RWPE2 (cell line): ENCODE data around the gene SEMA3E.
A peak's percentile ranks its signal among the peaks of the same experiment; 100 is the strongest.

ENCODE experiments used
- ATAC-seq: fragments of 200-7000 bp; cut with Tn5 transposase; 3 replicates; pipeline ENCODE4 v1.9.1; 2021; ENCODE audit warnings: low read depth
- DNase-seq: peaks from one replicate; pipeline ENCODE4 v3.0.0-alpha.2; 2020; ENCODE audit warnings: low spot score
- H3K27ac ChIP-seq: fragments of 450-650 bp; 2 replicates; pipeline ENCODE4 v1.5.1; 2017; ENCODE audit warnings: mild to moderate bottlenecking; ENCODE audit not compliant: poor library complexity, severe bottlenecking
- H3K27me3 ChIP-seq: fragments of 250-450 bp; sonication (Bioruptor Pico); 2 replicates; pipeline ENCODE4 v1.5.1; 2021; ENCODE audit warnings: mild to moderate bottlenecking, moderate library complexity; ENCODE audit not compliant: insufficient read depth, poor library complexity, severe bottlenecking
- H3K36me3 ChIP-seq: fragments of 250-450 bp; sonication (Bioruptor Pico); 2 replicates; pipeline ENCODE4 v1.5.1; 2020; ENCODE audit warnings: low read depth, mild to moderate bottlenecking, moderate library complexity
- H3K4me1 ChIP-seq: fragments of 250-450 bp; sonication (Bioruptor Pico); 2 replicates; pipeline ENCODE4 v1.5.1; 2021; ENCODE audit warnings: mild to moderate bottlenecking, moderate library complexity; ENCODE audit not compliant: insufficient read depth, poor library complexity, severe bottlenecking
- H3K4me3 ChIP-seq: fragments of 250-450 bp; sonication (Bioruptor Pico); 2 replicates; pipeline ENCODE4 v1.5.1; 2021; ENCODE audit warnings: mild to moderate bottlenecking, moderate library complexity; ENCODE audit not compliant: severe bottlenecking
- H3K9me3 ChIP-seq: fragments of 250-450 bp; sonication (Bioruptor Pico); 2 replicates; pipeline ENCODE4 v1.5.1; 2021; ENCODE audit warnings: mild to moderate bottlenecking, moderate library complexity; ENCODE audit not compliant: severe bottlenecking
- TF ChIP-seq, protein P1 (sequence below): fragments of 450-650 bp; IDR thresholded peaks from one replicate; pipeline ENCODE4 v1.5.1; 2017; ENCODE audit warnings: mild to moderate bottlenecking, moderate library complexity; ENCODE audit not compliant: poor library complexity, severe bottlenecking

Gene SEMA3E

DNA sequence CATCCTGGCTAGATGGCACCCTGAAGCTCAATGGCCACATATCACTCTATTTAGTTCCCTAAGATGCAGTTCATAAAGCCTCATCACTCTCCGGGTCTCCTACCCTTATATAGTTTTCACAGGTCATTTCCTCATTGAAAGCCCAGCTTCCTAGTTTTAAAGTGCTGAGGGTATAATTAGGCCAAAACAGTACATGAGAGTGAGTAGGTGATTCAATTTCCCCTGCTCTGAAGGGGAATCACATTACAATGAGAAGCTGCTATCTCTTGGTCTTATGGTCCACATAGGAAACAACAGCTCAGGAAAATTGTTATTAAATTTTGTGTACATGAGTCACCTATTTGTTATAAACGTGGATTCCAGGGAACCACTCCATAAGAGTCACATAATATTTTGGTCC, 162.0 kb downstream of the SEMA3E start:
- DNase-seq (no peak), ATAC-seq (peak; percentile 81)
- Histone ChIP-seq H3K27me3 (no peaks in the 10 kb centered on the region), H3K9me3 (no peaks in the 10 kb centered on the region), H3K36me3 (no peaks in the 10 kb centered on the region), H3K4me1 (peaks cover 32% of the 10 kb centered on the region), H3K27ac (peak overlapping the region; percentile 77), H3K4me3 (no peak overlapping the region)
- TF ChIP-seq, protein P1, sequence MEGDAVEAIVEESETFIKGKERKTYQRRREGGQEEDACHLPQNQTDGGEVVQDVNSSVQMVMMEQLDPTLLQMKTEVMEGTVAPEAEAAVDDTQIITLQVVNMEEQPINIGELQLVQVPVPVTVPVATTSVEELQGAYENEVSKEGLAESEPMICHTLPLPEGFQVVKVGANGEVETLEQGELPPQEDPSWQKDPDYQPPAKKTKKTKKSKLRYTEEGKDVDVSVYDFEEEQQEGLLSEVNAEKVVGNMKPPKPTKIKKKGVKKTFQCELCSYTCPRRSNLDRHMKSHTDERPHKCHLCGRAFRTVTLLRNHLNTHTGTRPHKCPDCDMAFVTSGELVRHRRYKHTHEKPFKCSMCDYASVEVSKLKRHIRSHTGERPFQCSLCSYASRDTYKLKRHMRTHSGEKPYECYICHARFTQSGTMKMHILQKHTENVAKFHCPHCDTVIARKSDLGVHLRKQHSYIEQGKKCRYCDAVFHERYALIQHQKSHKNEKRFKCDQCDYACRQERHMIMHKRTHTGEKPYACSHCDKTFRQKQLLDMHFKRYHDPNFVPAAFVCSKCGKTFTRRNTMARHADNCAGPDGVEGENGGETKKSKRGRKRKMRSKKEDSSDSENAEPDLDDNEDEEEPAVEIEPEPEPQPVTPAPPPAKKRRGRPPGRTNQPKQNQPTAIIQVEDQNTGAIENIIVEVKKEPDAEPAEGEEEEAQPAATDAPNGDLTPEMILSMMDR = no peak

DNA sequence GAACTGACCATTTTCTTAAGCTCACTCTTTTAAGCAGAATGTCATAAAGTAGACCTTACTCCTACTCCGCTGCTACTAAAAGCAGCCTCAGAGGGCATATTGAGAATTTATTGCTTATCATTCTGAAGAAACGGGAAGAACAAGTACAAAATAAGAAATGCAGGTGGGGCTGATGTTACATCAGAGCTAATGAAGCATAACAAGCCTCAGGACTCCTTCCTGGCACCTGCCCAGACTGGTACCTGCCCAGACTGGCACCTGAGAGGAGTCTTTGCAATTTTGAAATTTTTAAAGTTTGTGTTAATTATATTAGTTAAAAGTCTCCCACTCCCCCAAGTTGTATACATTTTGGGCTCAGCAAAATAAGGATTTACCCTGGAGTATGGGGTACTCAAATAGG, 162.4 kb downstream of the SEMA3E start:
- no peaks in the 10 kb centered on the region for H3K27me3 ChIP-seq
- no peaks in the 10 kb centered on the region for H3K9me3 ChIP-seq
- peak; percentile 84 for DNase-seq
- H3K36me3 ChIP-seq = no peaks in the 10 kb centered on the region
- ATAC-seq = peak; percentile 84
- H3K4me1 ChIP-seq = peaks cover 32% of the 10 kb centered on the region
- TF ChIP-seq, protein P1 = no peak
- no peak overlapping the region for H3K4me3 ChIP-seq
- peak overlapping the region; percentile 77 for H3K27ac ChIP-seq

DNA sequence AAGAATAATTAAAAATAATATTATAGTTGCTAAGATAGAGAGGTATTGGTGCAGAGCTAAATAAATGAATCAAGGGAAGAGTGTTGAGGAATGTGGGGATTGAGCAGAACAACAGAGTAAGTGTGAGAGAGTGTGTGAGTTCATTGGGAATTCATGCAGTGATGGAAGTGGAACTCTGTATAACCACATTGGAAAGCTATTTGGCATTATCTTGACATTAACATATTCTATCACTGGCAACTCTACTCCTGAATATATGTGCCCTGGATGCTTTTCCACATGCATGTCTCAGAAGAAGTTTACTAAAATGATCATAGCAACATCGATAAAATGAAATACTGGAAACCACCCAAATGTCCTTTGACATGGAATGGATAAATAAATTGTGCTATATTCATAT, 164.1 kb downstream of the SEMA3E start:
- H3K27me3 ChIP-seq = no peaks in the 10 kb centered on the region
- H3K4me3 ChIP-seq = no peak overlapping the region
- no peak for DNase-seq
- H3K27ac ChIP-seq = no peak overlapping the region
- H3K36me3 ChIP-seq = no peaks in the 10 kb centered on the region
- H3K9me3 ChIP-seq = no peaks in the 10 kb centered on the region
- TF ChIP-seq, protein P1 = no peak
- ATAC-seq = no peak
- peaks cover 32% of the 10 kb centered on the region for H3K4me1 ChIP-seq

DNA sequence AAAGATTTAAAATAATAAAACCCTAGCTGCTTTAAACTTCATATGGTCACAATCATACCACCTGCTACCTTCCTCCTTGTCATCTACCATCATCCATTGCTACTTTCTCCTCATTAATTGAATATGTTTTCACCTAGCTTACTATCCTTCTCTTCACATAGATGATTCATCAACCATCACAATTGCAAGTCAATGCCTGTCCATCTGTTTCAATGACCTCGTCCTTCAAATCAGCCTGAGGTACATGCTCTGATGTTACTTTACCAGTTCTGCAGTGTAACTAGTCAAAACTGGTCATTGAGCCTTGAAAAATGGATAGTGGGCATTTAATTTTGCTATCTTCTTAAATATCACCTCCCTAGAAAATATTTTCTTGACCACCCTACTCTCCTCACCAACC, 164.7 kb downstream of the SEMA3E start:
- ATAC-seq (peak; percentile 66), DNase-seq (no peak)
- no peaks in the 10 kb centered on the region for H3K27me3 ChIP-seq
- TF ChIP-seq, protein P1 = no peak
- no peaks in the 10 kb centered on the region for H3K36me3 ChIP-seq
- H3K27ac ChIP-seq = no peak overlapping the region
- H3K4me3 ChIP-seq = no peak overlapping the region
- no peaks in the 10 kb centered on the region for H3K9me3 ChIP-seq
- peaks cover 32% of the 10 kb centered on the region for H3K4me1 ChIP-seq

DNA sequence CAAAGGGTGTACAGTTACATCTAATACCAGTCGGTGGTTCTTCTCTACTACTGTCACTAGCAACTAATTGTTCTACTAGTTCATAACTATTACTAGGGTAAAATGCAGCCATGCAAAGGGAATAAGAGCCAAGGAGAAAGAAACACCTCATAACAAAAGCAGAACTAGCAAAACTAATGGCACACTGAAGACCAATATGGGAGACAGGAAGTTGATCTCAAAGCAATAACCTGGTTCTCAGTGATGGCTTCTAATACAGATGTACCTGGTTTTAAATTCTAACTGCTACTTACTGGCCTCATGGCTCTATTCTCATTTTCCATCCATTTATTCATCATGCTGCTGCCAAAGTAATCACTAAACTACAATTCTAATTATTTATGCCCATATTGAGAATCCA, 170.3 kb downstream of the SEMA3E start:
- H3K4me1 ChIP-seq = no peaks in the 10 kb centered on the region
- H3K27ac ChIP-seq = no peak overlapping the region
- no peaks in the 10 kb centered on the region for H3K36me3 ChIP-seq
- no peaks in the 10 kb centered on the region for H3K27me3 ChIP-seq
- TF ChIP-seq, protein P1 = no peak
- no peaks in the 10 kb centered on the region for H3K9me3 ChIP-seq
- no peak for DNase-seq
- no peak for ATAC-seq
- no peak overlapping the region for H3K4me3 ChIP-seq
